HUES6 (cell line): ENCODE results near the gene ABCB1.

Source experiments
- H3K27ac ChIP-seq: 2 replicates; pipeline ENCODE4 v1.7.0; 2013; ENCODE audit warnings: low read depth, mild to moderate bottlenecking, low read length, inconsistent platforms
- H3K27me3 ChIP-seq: 2 replicates; pipeline ENCODE4 v1.6.1; 2013; ENCODE audit warnings: low read length; ENCODE audit not compliant: control insufficient read depth, insufficient read depth
- H3K36me3 ChIP-seq: 2 replicates; pipeline ENCODE4 v1.6.1; 2013; ENCODE audit warnings: low read length; ENCODE audit not compliant: control insufficient read depth, insufficient read depth
- H3K4me1 ChIP-seq: 2 replicates; pipeline ENCODE4 v1.6.1; 2013; ENCODE audit warnings: low read length; ENCODE audit not compliant: control insufficient read depth, insufficient read depth
- H3K4me3 ChIP-seq: 2 replicates; pipeline ENCODE4 v1.5.1; 2013; ENCODE audit warnings: low read depth, low read length
- H3K9ac ChIP-seq: one replicate; pipeline ENCODE4 v1.6.1; 2013; ENCODE audit warnings: mild to moderate bottlenecking, low read length
- H3K9me3 ChIP-seq: 2 replicates; pipeline ENCODE4 v1.6.1; 2013; ENCODE audit warnings: low read depth, low read length; ENCODE audit not compliant: control insufficient read depth, insufficient read depth

The ABCB1 gene

DNA sequence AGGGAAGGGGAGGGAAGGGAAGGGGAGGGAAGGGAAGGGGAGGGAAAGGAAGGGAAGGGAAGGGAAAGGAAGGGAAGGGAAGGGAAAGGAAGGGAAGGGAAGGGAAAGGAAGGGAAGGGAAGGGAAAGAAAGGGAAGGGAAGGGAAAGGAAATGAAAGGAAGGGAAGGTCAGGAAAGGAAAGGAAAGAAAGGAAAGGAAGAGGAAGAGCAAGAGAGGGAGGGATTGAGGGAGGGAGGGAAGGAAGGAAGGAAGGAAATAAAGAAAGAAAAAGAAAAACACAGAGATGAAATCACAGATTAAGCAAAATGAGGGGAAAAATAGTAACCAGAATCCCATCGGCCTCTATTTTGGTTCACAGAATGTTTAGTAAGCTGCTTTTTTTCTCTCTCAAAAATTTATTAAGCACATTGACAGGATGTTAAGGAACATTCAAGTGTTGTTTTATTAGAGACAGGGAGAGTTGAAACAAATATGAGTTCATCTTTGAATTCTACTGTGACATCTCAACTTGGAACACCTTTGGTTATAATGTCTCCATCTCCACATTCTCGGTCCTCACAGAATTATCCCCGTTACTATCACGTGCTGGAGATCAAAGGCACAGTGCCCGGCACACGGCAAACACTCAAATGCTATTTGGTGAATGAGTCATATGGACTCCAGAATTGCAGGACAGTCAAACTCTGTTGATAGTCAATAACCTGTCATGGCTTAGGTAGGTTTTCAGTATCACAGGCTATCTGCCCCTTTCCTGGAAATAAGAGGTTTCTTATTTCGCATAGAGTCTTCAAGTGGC, 52.4 kb downstream of the ABCB1 start:
- H3K4me3 ChIP-seq, result no peak overlapping the region
- H3K9ac ChIP-seq, result no peak overlapping the region
- no peaks in the 10 kb centered on the region for H3K36me3 ChIP-seq
- H3K27ac ChIP-seq, result no peak overlapping the region
- no peaks in the 10 kb centered on the region for H3K27me3 ChIP-seq
- no peaks in the 10 kb centered on the region for H3K9me3 ChIP-seq
- no peaks in the 10 kb centered on the region for H3K4me1 ChIP-seq

DNA sequence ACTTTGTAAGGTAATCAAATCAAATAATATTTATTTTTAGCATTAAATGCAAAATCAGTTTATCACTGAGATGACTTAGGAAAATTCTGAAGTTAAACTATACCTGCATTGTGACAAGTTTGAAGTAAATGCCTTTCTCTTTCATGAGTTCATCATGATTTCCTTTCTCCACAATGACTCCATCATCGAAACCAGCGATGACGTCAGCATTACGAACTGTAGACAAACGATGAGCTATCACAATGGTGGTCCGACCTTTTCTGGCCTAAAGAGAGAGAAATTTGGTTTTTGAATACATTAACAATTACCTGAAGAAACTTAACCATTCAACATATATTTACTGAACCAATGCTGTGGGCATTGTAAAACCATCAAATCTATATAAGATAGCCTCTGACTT, 54.9 kb downstream of the ABCB1 start:
- Histone ChIP-seq H3K4me1 (no peaks in the 10 kb centered on the region), H3K27me3 (no peaks in the 10 kb centered on the region), H3K36me3 (no peaks in the 10 kb centered on the region), H3K4me3 (no peak overlapping the region), H3K9me3 (no peaks in the 10 kb centered on the region), H3K9ac (no peak overlapping the region), H3K27ac (no peak overlapping the region)

DNA sequence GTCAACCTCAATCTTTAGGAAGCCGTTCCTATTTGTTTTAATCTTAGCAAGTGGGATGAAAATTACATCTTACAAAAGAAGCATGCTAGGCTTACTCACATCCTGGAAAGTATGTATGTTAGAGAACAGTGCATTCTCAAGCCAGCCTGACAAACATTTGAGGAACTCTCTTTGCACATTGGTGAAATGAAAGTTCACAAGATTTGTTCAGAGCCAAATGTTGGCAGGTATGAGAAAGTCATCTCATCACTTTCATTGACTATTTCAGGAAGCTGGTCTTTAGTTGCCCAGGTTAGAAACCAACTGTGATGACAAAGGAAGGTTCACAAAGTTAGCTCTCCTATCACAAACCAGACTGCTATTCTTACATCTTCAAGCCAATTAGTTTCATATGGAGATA, 57.1 kb downstream of the ABCB1 start:
- H3K4me3 ChIP-seq, result no peak overlapping the region
- H3K9me3 ChIP-seq, result no peaks in the 10 kb centered on the region
- H3K36me3 ChIP-seq, result no peaks in the 10 kb centered on the region
- no peak overlapping the region for H3K9ac ChIP-seq
- no peak overlapping the region for H3K27ac ChIP-seq
- H3K27me3 ChIP-seq, result no peaks in the 10 kb centered on the region
- H3K4me1 ChIP-seq, result no peaks in the 10 kb centered on the region

DNA sequence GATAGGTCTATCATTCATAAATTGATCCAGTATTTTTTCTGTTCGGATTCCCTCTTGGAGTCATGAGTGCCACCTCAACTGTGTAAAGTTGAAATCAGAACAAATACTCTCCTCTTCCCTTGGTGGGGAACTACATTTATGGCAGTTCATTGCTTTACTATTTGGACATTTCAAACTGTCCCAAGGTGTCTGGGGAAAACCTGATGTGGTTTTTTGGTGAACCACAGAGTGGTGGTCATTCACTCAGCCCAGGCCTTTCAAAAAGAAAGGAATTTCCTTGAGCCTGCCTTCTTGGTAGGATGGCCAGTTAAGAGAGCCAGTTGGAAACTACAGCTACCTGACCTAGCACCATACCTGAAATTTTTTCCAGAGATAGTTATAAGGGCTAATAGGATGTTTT, 59.0 kb downstream of the ABCB1 start:
- Histone ChIP-seq H3K9me3 (no peaks in the 10 kb centered on the region), H3K27me3 (no peaks in the 10 kb centered on the region)

DNA sequence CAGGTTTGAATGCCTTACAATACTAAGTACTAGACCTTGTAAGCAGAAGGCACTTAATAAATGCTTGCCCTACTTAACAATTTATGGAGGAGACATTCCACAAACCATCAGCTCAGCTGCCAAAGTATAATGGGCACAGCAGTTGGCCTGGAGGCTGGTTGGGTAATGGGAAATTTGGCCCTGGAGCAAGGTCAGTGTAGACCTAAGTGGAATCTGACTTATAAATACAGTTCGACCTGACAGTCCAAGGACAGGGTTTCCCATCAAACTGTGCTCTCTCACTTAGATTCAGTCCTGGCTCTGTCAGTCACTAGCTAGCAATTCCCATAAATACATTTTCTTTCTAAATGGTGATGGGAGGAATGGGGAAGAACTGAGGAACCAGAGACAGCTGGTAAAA, 62.6 kb downstream of the ABCB1 start:
- H3K4me3 ChIP-seq, result no peak overlapping the region
- H3K9me3 ChIP-seq, result no peaks in the 10 kb centered on the region
- no peak overlapping the region for H3K9ac ChIP-seq
- no peaks in the 10 kb centered on the region for H3K4me1 ChIP-seq
- H3K27me3 ChIP-seq, result no peaks in the 10 kb centered on the region
- H3K36me3 ChIP-seq, result no peaks in the 10 kb centered on the region
- no peak overlapping the region for H3K27ac ChIP-seq

More for the DNA sequence above, 59.0 kb downstream of the ABCB1 start:
- H3K36me3 ChIP-seq, result no peaks in the 10 kb centered on the region
- no peak overlapping the region for H3K9ac ChIP-seq
- no peak overlapping the region for H3K4me3 ChIP-seq
- H3K27ac ChIP-seq, result no peak overlapping the region
- no peaks in the 10 kb centered on the region for H3K4me1 ChIP-seq

DNA sequence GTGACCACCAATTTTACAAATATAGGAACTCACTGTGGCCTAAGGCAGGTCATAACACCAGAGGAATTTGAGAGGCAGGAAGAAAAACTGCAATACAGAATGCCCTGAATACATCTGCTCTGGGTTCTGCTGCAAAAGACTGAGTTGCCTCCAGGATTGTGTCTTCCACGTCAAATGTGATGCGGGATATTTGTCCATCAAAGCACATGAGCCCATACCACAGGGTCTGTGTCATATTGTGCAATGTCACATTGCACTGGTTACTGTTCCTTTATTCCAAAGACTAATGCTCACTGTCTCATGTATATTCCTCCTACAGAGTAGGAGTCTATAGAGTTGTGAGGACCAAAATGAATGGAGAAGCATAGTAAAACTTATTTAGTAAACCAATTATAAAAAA, 66.6 kb downstream of the ABCB1 start:
- H3K4me3 ChIP-seq, result no peak overlapping the region
- no peak overlapping the region for H3K9ac ChIP-seq
- no peak overlapping the region for H3K27ac ChIP-seq
- no peaks in the 10 kb centered on the region for H3K36me3 ChIP-seq
- no peaks in the 10 kb centered on the region for H3K9me3 ChIP-seq
- no peaks in the 10 kb centered on the region for H3K4me1 ChIP-seq
- no peaks in the 10 kb centered on the region for H3K27me3 ChIP-seq

DNA sequence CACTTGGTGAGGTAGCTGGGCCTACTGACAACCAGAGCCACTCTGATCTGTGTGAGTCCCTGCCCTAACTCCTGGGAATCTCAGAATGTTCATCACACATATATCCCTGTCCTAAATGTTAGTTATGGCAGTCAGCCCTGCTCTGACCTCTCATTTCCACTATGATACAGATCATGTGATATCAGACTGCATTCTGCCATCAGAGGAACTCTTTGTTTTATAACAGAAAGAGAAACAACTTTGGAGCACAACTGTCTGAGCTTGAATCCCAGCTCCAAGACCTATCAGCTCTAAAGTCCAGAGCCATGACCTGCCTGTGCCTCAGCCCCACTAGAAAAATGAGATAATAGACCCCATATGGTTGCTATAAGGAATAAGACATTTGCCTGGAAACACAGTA, 70.6 kb downstream of the ABCB1 start:
- Histone ChIP-seq H3K4me3 (no peak overlapping the region), H3K9me3 (no peaks in the 10 kb centered on the region), H3K36me3 (no peaks in the 10 kb centered on the region), H3K27ac (no peak overlapping the region), H3K4me1 (no peaks in the 10 kb centered on the region; the same call in 1 of the 2 replicates), H3K9ac (no peak overlapping the region), H3K27me3 (no peaks in the 10 kb centered on the region)

DNA sequence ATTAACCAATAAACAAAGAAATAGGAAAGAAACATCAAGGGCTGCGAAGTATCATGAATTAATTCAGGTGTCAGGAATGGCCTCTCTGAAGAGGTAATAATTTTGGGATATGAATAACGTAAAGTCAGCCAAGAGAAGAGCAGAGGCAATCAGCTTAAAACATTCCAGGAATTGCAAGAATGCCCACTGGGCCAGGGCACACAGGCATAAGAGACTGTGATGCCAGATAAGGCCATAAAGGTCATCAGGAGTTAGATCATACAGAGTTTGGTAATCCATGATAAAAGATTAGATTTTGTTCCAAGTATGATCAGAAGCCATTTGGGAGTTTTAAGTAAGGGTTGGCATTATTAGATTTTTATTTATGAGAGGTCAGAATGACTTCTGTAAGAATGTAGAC, 72.0 kb downstream of the ABCB1 start:
- H3K9me3 ChIP-seq, result no peaks in the 10 kb centered on the region
- no peak overlapping the region for H3K27ac ChIP-seq

DNA sequence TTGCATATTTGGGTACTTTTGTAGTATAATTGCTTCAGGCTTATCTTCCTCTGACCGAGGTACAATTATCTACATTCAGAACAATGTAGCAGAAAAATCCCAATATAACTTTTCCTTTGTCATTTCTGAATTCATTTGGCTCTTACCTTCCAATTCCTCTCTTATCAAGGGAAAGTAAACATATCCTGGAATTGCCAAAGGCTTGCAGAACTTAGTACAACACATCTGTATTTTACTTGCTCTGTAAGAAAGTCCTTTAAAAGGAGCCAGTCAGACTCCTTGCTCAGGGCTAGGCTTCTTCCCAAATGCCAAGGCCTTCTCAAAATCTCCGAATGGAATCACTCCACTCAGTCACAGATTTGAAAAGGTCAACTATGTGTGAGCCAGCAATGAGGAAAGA, 81.9 kb downstream of the ABCB1 start:
- Histone ChIP-seq H3K4me3 (no peak overlapping the region), H3K36me3 (no peaks in the 10 kb centered on the region), H3K9me3 (no peaks in the 10 kb centered on the region), H3K9ac (no peak overlapping the region), H3K4me1 (no peaks in the 10 kb centered on the region), H3K27me3 (no peaks in the 10 kb centered on the region), H3K27ac (no peak overlapping the region)

More for the DNA sequence above, 72.0 kb downstream of the ABCB1 start:
- Histone ChIP-seq H3K4me3 (no peak overlapping the region), H3K9ac (no peak overlapping the region), H3K36me3 (no peaks in the 10 kb centered on the region), H3K27me3 (no peaks in the 10 kb centered on the region), H3K4me1 (no peaks in the 10 kb centered on the region; the same call in 1 of the 2 replicates)

DNA sequence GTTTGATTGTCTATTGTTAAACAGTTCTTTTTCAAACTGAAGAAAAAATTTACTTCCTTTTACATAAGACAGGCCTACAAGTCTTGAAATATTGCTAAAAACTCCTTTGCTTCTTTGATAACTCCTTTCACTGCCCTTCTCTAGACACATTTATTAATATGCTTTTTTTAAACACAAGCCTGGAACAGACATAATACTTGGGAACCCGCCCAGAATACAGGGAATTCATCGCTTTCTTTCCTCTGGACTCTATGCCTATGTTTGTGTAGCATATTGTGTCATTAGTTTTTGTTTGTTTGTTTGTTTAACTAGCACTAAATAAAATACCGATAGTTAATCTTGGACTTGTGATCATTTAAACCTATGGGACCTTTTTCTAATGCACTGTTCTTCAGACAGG, 82.8 kb downstream of the ABCB1 start:
- H3K9ac ChIP-seq, result no peak overlapping the region
- no peaks in the 10 kb centered on the region for H3K4me1 ChIP-seq
- H3K27ac ChIP-seq, result no peak overlapping the region
- H3K4me3 ChIP-seq, result no peak overlapping the region
- no peaks in the 10 kb centered on the region for H3K27me3 ChIP-seq
- H3K36me3 ChIP-seq, result no peaks in the 10 kb centered on the region
- H3K9me3 ChIP-seq, result no peaks in the 10 kb centered on the region

DNA sequence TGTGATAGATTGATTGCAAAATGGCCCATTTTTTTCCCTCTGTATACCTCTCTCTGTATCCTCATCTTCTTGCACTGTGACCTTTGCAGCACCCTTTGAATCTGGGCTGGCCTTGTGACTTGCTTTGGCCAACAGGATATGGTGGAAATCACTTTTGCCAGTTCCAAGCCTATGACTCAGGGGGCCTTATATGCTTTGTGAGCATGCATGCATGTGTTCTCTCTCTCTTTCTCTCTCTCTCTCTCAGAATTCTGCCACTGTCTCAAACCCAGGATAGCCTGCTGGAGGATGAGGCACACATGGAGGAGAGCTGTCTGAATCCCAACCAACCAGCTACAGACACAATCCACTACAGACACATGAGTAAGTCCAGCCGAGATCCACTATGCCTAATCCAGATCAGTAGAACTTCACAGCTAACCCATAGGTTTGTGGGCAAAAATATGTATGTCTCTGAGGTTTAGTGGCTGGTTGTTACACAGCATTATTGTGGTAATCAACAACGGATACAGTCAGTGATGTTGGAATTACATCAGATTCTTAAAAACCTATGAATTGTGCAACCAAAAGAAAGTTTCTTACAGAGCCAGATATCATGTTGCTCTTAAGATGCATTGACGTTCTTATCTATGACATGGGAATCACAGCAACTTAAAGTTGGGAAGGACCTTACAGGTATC, 83.4 kb downstream of the ABCB1 start:
- H3K9ac ChIP-seq, result no peak overlapping the region
- H3K9me3 ChIP-seq, result no peaks in the 10 kb centered on the region
- no peak overlapping the region for H3K4me3 ChIP-seq
- no peaks in the 10 kb centered on the region for H3K4me1 ChIP-seq
- H3K27ac ChIP-seq, result no peak overlapping the region
- H3K27me3 ChIP-seq, result no peaks in the 10 kb centered on the region
- H3K36me3 ChIP-seq, result no peaks in the 10 kb centered on the region
